NB4 (cell line): Measurements from ENCODE around the gene CORO1C.
"Not testable (repeated sequence)": the region's sequence is repeated elsewhere in the genome, so short reads cannot be mapped to it uniquely, and the experiment has no call there.

Source experiments
- DNase-seq: peaks from one replicate; pipeline ENCODE4 v3.0.0; 2010; ENCODE audit warnings: low read depth
- H3K4me3 ChIP-seq: one replicate; pipeline ENCODE4 v1.5.1; 2011; ENCODE audit warnings: mild to moderate bottlenecking, low read depth, low read length, moderate library complexity
- MYC ChIP-seq: IDR thresholded peaks from 2 replicates; pipeline ENCODE4 v1.6.1; 2011; ENCODE audit warnings: low read depth, low read length
- POLR2A ChIP-seq: IDR thresholded peaks from 2 replicates; pipeline ENCODE4 v1.6.1; 2011; ENCODE audit warnings: mild to moderate bottlenecking; ENCODE audit not compliant: insufficient read length; ENCODE audit errors: extremely low read depth
- TF ChIP-seq, protein P1 (sequence below): IDR thresholded peaks from one replicate; pipeline ENCODE4 v1.5.1; 2012; ENCODE audit warnings: low read depth, low read length
- TF ChIP-seq, protein P2 (sequence below): IDR thresholded peaks from 2 replicates; pipeline ENCODE4 v1.6.1; 2011; ENCODE audit warnings: low read depth, low read length

The CORO1C gene

DNA sequence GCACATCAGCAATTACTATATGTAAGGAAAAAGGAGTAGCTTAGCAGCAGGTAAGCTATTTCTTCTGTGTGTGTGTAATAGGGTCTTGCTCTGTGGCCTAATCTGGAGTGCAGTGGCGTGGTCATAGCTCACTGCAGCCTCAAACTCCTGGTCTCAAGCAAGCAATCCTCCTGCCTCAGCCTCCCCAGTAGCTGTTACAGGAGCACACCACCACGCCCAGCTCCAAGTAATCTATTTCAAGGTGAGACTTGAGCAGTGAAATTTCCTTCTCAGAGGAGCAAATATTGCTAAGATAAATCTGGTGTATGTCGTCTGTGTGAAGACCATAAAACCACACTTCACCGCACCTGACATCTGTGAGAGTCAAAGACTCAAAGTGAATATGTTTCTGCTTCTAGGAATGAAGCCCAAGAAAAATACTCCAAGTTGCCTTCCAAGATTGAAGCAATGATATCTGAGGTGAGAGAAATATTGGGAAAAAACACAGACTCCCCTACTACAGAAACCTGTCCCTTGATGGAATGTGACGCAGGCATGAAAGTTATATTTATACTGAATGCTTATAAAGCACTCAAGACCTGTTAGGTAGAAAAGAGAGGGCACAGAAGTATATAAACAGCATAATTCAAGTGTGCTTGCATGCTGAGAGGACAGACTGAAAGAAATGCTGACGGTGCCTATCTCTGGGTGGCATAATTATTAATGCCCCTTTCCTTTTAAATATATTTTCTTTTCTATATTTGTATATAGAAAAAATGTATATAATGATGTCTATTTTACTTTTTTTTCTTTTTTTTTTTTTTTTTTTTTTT is 95.1 kb downstream of the CORO1C start:
- TF ChIP-seq, protein P1, sequence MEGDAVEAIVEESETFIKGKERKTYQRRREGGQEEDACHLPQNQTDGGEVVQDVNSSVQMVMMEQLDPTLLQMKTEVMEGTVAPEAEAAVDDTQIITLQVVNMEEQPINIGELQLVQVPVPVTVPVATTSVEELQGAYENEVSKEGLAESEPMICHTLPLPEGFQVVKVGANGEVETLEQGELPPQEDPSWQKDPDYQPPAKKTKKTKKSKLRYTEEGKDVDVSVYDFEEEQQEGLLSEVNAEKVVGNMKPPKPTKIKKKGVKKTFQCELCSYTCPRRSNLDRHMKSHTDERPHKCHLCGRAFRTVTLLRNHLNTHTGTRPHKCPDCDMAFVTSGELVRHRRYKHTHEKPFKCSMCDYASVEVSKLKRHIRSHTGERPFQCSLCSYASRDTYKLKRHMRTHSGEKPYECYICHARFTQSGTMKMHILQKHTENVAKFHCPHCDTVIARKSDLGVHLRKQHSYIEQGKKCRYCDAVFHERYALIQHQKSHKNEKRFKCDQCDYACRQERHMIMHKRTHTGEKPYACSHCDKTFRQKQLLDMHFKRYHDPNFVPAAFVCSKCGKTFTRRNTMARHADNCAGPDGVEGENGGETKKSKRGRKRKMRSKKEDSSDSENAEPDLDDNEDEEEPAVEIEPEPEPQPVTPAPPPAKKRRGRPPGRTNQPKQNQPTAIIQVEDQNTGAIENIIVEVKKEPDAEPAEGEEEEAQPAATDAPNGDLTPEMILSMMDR: no peak
- TF ChIP-seq, protein P2, sequence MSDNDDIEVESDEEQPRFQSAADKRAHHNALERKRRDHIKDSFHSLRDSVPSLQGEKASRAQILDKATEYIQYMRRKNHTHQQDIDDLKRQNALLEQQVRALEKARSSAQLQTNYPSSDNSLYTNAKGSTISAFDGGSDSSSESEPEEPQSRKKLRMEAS: no peak
- DNase-seq: no peak
- H3K4me3 ChIP-seq: peak overlapping the region; percentile 29

DNA sequence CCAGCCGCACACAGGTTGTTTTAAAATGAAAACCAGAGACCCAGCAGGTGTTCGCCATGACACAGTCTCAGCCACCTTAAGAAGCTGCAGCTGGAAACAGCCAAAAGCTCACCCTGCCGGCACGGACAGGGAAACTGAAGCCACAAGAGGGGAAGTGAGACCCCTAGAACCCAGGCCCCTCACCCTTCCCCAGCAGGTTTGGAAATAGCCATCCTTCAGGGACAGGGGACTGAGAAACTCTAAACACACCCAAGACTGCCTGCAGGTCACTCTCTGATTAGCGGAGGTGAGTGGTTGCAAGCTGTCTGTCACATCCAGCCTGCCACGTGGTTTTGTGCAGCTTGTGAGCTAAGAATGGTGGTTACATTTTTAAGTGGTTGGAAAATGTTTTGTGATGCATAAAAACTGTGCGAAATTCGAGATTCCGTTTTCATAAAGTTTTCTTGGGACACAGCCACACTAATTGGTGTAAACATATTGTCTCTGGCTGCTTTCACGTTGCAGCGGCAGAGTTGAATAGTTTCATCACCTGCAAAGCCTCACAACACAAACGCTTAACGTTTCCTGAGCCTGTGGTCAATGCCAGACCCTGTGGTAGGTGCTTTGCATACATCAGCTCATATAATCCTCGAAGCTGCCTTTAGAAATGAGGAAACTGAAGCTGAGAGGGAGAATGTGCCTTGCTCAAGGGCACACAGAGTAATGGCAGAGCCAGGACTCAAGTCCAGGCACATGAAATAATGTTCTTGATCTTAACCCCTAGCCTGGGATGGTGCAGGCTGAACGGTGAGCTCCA is 95.9 kb downstream of the CORO1C start:
- peak overlapping the region; percentile 29 for H3K4me3 ChIP-seq
- peak; percentile 99 for DNase-seq

DNA sequence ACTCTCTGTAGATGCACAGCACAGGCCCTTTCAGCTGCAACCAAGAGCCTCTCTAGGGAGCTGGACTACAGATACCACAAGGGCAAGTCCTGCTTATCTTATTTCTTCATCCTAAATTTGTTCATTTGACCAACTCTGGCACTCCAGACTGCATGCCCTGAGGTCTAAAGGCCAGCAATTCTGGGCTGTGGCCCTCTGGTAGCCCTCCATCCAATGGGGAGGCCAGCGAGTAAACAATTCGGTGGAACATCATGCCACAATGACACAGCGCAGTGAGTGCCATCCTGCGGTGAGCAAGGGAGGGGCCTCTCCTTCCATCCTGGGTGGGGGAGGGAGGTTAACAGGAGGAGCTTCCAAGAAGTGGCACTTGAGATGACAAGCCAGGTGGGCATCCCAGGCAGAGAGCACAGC is 97.0 kb downstream of the CORO1C start:
- TF ChIP-seq MYC: peak; percentile 72
- TF ChIP-seq, protein P2: peak; percentile 79
- peak; percentile 22 for TF ChIP-seq POLR2A
- TF ChIP-seq, protein P1: peak; percentile 7
- H3K4me3 ChIP-seq: peak overlapping the region; percentile 45
- DNase-seq: peak; percentile 98

More for the DNA sequence above, 95.9 kb downstream of the CORO1C start:
- TF ChIP-seq, protein P1: no peak
- TF ChIP-seq MYC (peak; percentile 84; the same call in 1 of the 2 replicates), POLR2A (peak; percentile 57)
- TF ChIP-seq, protein P2: peak; percentile 99

DNA sequence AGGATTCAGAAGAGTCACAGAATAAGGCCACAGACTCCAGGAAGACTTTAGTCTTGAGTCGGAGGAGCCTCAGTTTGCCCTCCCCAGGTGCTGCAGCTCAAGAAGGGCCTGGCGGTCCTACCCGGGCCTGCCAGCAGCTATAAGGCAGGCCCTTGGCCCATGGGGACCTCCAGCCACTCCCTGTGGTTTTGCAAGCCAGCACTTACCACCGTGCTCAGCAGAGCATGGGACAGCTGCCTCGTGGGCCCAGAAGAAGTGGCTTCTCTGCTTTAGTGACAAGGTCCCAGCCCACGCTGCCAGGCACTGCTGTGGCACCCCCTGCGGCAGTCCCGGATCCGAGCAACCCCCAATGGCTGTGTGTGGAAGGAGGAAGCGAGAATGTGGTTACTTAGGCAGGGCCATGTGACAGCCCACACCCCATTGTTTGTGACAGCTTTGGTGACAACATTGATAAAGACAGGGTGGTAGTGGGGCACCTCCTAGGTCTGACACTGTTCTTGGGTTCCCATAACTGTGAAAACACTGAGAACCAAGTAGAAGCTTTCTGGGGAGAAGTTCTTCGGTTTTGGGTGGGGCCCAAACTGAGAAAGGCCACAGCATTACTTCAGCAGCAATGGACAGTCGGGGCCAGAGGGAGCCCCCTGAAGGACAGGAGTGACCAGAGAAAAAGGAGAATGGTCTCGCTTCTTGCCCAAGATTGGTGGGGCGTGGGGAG is 97.6 kb downstream of the CORO1C start, which contains the start of gene SELPLG:
Gene SELPLG (minus strand): TSS at position 361 of the 715 bp plus-strand sequence. CDS start 9,587 bp downstream, outside the sequence.
- peak; percentile 98 for DNase-seq
- TF ChIP-seq MYC: peak; percentile 91
- TF ChIP-seq, protein P1: no peak
- TF ChIP-seq, protein P2: peak; percentile 98
- peak; percentile 43 for TF ChIP-seq POLR2A
- peak within 1 kb of the TSS; percentile 45 for H3K4me3 ChIP-seq

DNA sequence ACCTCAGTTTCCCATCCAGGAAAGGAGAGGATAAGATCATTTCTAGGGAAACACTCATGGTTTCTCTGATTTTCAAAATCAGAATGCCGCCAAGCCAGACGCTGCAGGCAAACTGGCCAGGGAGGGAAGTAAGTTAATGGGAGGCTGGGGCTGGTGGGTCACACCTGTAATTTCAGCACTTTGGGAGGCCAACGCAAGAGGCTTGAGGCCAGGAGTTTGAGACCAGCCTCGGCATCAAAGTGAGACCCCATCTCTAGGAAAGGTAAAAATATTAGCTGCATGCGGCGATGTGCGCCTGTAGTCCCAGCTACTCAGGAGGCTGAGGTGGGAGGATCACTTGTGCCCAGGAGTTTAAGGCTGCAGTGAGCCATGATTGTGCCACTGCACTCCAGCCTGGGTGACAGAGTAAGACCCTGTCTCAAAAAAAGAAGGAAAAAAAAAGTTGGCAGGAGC is 98.2 kb downstream of the CORO1C start:
- H3K4me3 ChIP-seq: peak overlapping the region; percentile 45
- no peak for DNase-seq
- TF ChIP-seq POLR2A (no peak), MYC (no peak)
- TF ChIP-seq, protein P1: no peak
- TF ChIP-seq, protein P2: no peak

DNA sequence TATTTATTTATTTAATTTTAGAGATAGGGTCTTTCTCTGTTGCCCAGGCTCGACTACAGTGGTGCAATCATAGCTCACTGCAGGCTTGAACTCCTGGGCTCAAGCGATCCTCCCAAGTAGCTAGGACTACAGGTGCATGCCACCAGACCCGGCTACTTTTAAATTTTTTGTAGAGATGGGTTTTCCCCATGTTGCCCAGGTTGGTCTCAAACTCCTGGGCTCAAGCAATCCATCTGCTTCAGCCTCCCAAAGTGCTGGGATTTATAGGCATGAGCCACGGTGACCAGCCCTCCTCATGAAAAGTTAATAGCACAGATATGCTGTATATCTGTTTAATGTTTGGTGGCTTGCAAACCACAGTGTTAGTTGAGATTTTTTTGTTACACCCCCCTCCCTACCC is 100.1 kb downstream of the CORO1C start:
- H3K4me3 ChIP-seq, DNase-seq: not testable (repeated sequence)
